ENCODE data around the gene ADAMTS16. TPM values are rescaled to one million over a fixed set of nuclear protein-coding genes. Genes with fewer than 3 reads are reported as not detected.

Gene ADAMTS16
- total and polyA plus RNA-seq, 9 of the 15 experiments (the other 6 are each of a cell fraction or from before 2014, with no cell fraction given), result not detected

GRCh38 chr5:5200133-5200532, 60.0 kb downstream of the ADAMTS16 start (continued):
- TF ChIP-seq, protein P1, sequence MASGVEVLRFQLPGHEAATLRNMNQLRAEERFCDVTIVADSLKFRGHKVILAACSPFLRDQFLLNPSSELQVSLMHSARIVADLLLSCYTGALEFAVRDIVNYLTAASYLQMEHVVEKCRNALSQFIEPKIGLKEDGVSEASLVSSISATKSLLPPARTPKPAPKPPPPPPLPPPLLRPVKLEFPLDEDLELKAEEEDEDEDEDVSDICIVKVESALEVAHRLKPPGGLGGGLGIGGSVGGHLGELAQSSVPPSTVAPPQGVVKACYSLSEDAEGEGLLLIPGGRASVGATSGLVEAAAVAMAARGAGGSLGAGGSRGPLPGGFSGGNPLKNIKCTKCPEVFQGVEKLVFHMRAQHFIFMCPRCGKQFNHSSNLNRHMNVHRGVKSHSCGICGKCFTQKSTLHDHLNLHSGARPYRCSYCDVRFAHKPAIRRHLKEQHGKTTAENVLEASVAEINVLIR (CRISPR knock-in tag; IDR thresholded peaks at IDR 0.05), result no peak

DNA sequence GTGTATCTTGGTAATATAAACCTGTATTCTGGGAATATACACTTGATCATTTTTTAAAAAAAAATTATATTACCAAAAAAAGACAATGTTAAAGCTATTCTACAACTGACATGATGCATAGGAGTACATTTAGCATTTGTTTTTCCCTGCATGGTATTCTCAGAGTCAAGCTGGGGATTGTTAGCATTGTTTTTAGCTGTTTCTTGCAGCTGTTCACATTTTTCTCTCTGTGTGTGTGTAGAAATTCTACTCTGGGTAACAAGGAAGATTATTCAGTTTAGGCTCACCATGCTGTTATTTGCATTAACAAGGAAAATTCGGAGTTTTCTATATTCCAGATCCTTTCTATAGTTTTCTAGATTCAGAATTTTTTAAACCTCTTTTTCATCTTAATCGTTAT, 62.2 kb downstream of the ADAMTS16 start:
- Histone ChIP-seq H3K4me1 (replicated peaks in 1 of 2; ENCODE audit: control insufficient read depth in 2 of 2, insufficient read depth in 2 of 2, low read length in 2 of 2) (no peaks in the 10 kb centered on the region), H3K4me2 (ENCODE audit: insufficient read depth, low read length) (no peak overlapping the region), H3K79me2 (ENCODE audit: control insufficient read depth, insufficient read depth, low read length) (no peaks in the 10 kb centered on the region), H2AFZ (ENCODE audit: low read depth, low read length) (no peak overlapping the region), H3K27ac (ENCODE audit: extremely low read depth, low read depth, low read length) (no peak overlapping the region), H3K9ac (ENCODE audit: insufficient read depth in 1 of 2, low read depth in 2 of 2, low read length in 2 of 2) (no peak overlapping the region), H4K20me1 (replicated peaks; ENCODE audit: control insufficient read depth, insufficient read depth, low read length) (no peaks in the 10 kb centered on the region), H3K36me3 (ENCODE audit: control insufficient read depth, insufficient read depth, low read length) (no peaks in the 10 kb centered on the region), H3K9me1 (ENCODE audit: control insufficient read depth, insufficient read depth, low read length) (no peaks in the 10 kb centered on the region), H3K9me3 (replicated peaks; ENCODE audit: control insufficient read depth, insufficient read depth, low read depth, low read length) (no peaks in the 10 kb centered on the region), H3K4me3 (no peak overlapping the region), H3K27me3 (ENCODE audit: control insufficient read depth in 2 of 2, insufficient read depth in 2 of 2, low read length in 2 of 2) (no peaks in the 10 kb centered on the region)
- no TSS peak for BruUV-seq (replicated peaks)
- DNase-seq (ENCODE audit: extremely low read depth in 1 of 4, low spot score in 3 of 4) (no peak), ATAC-seq (no peak), FAIRE-seq (no peak)
- 0% methylated on average over 2 of the region's 2 CpGs for WGBS (ENCODE audit: insufficient coverage, low coverage, missing lambda C conversion rate)
- in situ Hi-C loops (cut with MboI) (no loop called here), intact Hi-C loops (cut with micrococcal nuclease) (no loop called here)
- ChIA-PET CTCF (ENCODE audit: low intra/inter-chr PET ratio) (no interaction called here), POLR2A (no interaction called here)
- no peak for TF ChIP-seq TFAP4 (CRISPR knock-in tag; IDR thresholded peaks at IDR 0.05; ENCODE audit: borderline replicate concordance)
- TF ChIP-seq, protein P2, sequence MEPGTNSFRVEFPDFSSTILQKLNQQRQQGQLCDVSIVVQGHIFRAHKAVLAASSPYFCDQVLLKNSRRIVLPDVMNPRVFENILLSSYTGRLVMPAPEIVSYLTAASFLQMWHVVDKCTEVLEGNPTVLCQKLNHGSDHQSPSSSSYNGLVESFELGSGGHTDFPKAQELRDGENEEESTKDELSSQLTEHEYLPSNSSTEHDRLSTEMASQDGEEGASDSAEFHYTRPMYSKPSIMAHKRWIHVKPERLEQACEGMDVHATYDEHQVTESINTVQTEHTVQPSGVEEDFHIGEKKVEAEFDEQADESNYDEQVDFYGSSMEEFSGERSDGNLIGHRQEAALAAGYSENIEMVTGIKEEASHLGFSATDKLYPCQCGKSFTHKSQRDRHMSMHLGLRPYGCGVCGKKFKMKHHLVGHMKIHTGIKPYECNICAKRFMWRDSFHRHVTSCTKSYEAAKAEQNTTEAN (CRISPR knock-in tag; IDR thresholded peaks at IDR 0.05), result no peak
- no peak for TF ChIP-seq NR3C1 (CRISPR knock-in tag; IDR thresholded peaks at IDR 0.05)
- TF ChIP-seq ZNF277 (CRISPR knock-in tag; IDR thresholded peaks at IDR 0.05; ENCODE audit: borderline replicate concordance), result no peak
- TF ChIP-seq, protein P3, sequence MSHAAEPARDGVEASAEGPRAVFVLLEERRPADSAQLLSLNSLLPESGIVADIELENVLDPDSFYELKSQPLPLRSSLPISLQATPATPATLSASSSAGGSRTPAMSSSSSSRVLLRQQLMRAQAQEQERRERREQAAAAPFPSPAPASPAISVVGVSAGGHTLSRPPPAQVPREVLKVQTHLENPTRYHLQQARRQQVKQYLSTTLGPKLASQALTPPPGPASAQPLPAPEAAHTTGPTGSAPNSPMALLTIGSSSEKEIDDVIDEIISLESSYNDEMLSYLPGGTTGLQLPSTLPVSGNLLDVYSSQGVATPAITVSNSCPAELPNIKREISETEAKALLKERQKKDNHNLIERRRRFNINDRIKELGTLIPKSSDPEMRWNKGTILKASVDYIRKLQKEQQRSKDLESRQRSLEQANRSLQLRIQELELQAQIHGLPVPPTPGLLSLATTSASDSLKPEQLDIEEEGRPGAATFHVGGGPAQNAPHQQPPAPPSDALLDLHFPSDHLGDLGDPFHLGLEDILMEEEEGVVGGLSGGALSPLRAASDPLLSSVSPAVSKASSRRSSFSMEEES (CRISPR knock-in tag; IDR thresholded peaks at IDR 0.05), result no peak
- no peak for TF ChIP-seq FOS (IDR thresholded peaks at IDR 0.05; ENCODE audit: extremely low read depth, insufficient read length)
- TF ChIP-seq RAD51 (IDR thresholded peaks at IDR 0.05; ENCODE audit: borderline replicate concordance, low read depth), result no peak
- no peak for TF ChIP-seq CHD2 (IDR thresholded peaks at IDR 0.05; ENCODE audit: low read depth, low read length)
- no peak for TF ChIP-seq ARID1B (IDR thresholded peaks at IDR 0.05)
- TF ChIP-seq ZNF384 (IDR thresholded peaks at IDR 0.05; ENCODE audit: low read depth, low read length), result no peak
- TF ChIP-seq PHF8 (IDR thresholded peaks at IDR 0.05; ENCODE audit: borderline replicate concordance, low read length), result no peak
- TF ChIP-seq POLR3A (IDR thresholded peaks at IDR 0.05; ENCODE audit: borderline replicate concordance, extremely low read depth, insufficient read depth, insufficient read length), result no peak
